ENCODE measurements around the gene STMN3. TPM values are rescaled to one million over a fixed set of nuclear protein-coding genes. Genes with fewer than 3 reads are reported as not detected.

STMN3 gene
- total RNA-seq = 10 to 100 TPM; 15.4 to 17.6 TPM

DNA sequence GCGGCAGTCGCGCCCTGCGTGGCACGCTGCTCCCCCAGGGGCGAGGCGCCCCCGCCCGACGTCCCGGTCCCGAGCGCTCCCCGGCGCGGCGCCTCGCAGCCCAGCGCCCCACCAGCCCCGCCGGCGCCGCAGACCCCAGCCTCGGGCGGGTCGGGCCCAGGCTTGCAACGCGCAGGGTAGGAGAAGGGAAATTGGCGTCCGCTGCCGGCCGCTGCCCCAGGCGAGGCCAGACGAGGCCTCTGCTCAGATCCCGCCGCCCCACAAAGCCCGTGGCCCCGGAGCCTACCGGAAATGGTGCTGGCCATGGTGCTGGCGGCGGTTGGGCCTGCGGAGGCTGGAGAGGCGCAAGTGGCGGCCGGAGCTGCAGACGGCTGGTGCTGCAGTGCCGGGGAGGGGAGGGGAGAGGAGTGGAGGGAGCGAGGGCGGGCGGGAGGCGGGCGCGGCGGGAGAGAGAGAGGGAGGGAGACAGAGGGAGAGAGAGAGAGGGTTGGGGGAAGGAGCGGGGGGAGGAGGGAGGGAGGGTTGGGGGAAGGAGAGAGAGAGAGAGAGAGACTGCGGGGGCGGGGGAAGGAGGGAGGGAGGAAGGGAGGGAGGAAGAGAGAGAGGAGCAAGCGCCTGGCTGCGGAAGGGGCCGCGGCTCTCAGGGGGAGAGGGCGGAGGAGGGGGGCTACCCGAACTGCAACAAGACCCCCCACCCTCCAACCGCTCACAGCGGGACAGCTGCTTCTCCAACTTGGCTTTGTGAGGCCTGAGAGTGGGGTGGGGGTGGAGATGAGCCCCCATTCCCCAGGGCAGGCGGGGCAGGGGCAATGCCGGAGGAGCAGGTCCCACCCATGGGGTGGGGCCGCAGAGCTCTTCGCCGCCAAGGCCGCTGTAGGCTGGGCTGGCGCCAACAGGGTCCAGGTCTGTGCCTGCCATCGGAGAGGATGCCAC lies at the start of gene STMN3:
STMN3 (minus strand) TSS at position 384 of the 933 bp plus-strand sequence; CDS start at position 305, 79 bp downstream.
- peaks cover 22% of the 10 kb centered on the region for H3K4me1 Mint-ChIP-seq
- H3K27me3 Mint-ChIP-seq = no peaks in the 10 kb centered on the region
- H3K36me3 Mint-ChIP-seq (ENCODE audit: low read depth) = no peaks in the 10 kb centered on the region
- POLR2A ChIA-PET = interaction anchor here (1.0 kb wide), 2 partner anchors 11 to 26 kb away, joined by 3 to 4 read pairs; partner anchors contain the start of gene GMEB2
- CTCF ChIA-PET = interaction anchor here (0.7 kb wide), 1 partner anchor 84 kb away, joined by 3 read pairs; no protein-coding TSS in a partner anchor
- peak within 1 kb of the TSS; percentile 82 for H3K27ac Mint-ChIP-seq
- H3K4me3 Mint-ChIP-seq = peak within 1 kb of the TSS; percentile 73
- intact Hi-C loops (cut with DNase I, micrococcal nuclease) = loop anchor here (1.0 kb wide), 3 partner anchors 11 to 212 kb away; partner anchors contain the start of genes GMEB2 (in 1 of the 2) and TPD52L2 (in 1 of the 2)
- ATAC-seq (peak; percentile 40), DNase-seq (peak; percentile 87)
- H3K9me3 Mint-ChIP-seq (ENCODE audit: low read depth) = no peaks in the 10 kb centered on the region

DNA sequence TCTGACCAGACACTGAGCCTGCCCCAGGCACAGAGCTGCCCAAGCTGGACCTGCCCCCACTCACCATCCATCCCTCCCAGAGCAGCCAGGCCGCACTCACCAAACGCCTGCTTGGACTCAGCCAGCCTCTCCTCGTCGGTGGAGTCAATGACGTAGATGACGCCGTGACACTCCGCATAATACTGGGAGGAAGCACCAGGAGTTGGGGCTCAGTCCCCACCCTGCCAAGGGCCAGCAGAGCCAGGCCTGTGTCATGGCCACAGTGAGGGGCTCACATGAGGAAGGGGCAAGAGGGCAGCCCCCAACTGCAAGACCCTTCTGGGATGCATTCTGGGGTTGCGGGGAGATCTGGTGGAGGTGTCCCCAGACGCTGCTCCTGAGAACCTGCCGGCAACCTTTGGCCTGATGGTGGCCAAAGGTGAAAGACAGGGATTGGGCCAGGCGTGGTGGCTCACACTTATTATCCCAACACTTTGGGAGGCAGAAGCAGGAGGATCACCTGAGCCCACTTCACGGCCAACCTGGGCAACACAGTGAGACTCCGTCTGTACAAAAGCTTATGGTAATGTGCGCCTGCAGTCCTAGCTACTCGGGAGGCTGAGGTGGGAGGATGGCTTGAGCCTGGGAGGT lies 48.9 kb upstream of the STMN3 start:
- no peak for ATAC-seq
- H3K4me1 Mint-ChIP-seq = peaks cover 33% of the 10 kb centered on the region
- ChIA-PET CTCF (no interaction called here), POLR2A (no interaction called here)
- intact Hi-C loops (cut with DNase I, micrococcal nuclease) = no loop called here
- peaks cover 21% of the 10 kb centered on the region for H3K36me3 Mint-ChIP-seq (ENCODE audit: low read depth)
- H3K4me3 Mint-ChIP-seq = no peak overlapping the region
- no peak for DNase-seq
- peak overlapping the region; percentile 24 for H3K27ac Mint-ChIP-seq
- H3K9me3 Mint-ChIP-seq (ENCODE audit: low read depth) = no peaks in the 10 kb centered on the region
- H3K27me3 Mint-ChIP-seq = no peaks in the 10 kb centered on the region

DNA sequence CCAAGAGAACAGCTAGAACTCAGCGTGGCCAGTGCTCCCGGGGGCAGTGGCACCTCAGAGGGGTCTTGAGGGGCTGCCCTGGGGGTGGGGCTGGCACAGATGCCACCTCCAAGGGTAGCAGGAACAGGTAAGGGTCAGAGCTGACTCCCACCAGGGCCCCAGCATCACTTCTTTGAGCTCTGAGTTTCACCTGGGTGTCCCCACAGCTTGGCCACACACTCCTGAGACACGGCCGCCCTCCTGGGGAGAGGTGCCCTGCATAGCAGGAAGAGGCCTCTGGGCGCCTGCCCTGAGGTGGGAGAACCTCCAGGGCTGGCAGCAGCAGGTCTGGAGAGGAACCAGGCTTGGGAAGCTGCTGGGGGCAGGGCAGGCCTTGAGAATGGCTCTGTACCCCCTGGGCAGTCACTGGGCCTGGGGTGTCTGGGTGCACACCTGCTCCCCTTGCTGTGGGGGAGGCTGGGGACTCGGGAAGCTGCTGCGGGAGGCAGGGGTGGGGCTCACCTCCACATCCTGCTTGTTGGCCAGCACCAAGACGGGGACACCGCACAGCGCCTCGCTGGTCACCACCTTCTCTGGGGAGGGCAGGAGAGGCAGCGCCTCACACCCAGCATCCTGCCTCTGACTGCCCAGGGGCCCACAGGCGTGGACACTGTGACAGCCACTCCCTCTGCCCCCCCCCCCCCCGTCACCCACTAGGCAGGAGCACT lies 48.3 kb upstream of the STMN3 start:
- intact Hi-C loops (cut with DNase I, micrococcal nuclease) = no loop called here
- CTCF ChIA-PET = interaction anchor here (0.6 kb wide), 1 partner anchor 82 kb away, joined by 3 read pairs; no protein-coding TSS in a partner anchor
- H3K27ac Mint-ChIP-seq = no peak overlapping the region

DNA sequence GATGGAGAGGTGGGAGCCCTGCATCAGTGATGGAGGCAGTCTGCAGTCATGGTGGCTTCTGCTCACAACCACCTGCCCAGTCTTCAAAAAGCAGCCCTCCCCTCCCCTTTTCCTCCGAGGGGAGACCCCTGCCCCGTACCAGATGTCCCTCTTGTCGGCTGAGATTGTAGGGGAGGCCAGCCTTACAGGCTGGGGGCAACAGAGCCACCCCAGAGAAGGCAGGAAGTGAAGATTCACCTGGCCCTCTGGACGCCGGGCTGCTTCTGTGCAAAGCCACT lies 47.8 kb upstream of the STMN3 start:
- CTCF ChIA-PET = interaction anchor here (0.6 kb wide), 1 partner anchor 82 kb away, joined by 3 read pairs; no protein-coding TSS in a partner anchor
- no peaks in the 10 kb centered on the region for H3K9me3 Mint-ChIP-seq (ENCODE audit: low read depth)
- peaks cover 29% of the 10 kb centered on the region for H3K4me1 Mint-ChIP-seq
- no peaks in the 10 kb centered on the region for H3K27me3 Mint-ChIP-seq
- no peak overlapping the region for H3K4me3 Mint-ChIP-seq
- H3K36me3 Mint-ChIP-seq (ENCODE audit: low read depth) = peaks cover 13% of the 10 kb centered on the region
- POLR2A ChIA-PET = no interaction called here
- intact Hi-C loops (cut with DNase I, micrococcal nuclease) = no loop called here
- no peak for ATAC-seq
- no peak overlapping the region for H3K27ac Mint-ChIP-seq
- no peak for DNase-seq

More for the DNA sequence above, 48.3 kb upstream of the STMN3 start:
- ATAC-seq (no peak), DNase-seq (peak; percentile 13)
- peaks cover 29% of the 10 kb centered on the region for H3K4me1 Mint-ChIP-seq
- H3K27me3 Mint-ChIP-seq = no peaks in the 10 kb centered on the region
- H3K4me3 Mint-ChIP-seq = no peak overlapping the region
- peaks cover 16% of the 10 kb centered on the region for H3K36me3 Mint-ChIP-seq (ENCODE audit: low read depth)
- POLR2A ChIA-PET = no interaction called here
- H3K9me3 Mint-ChIP-seq (ENCODE audit: low read depth) = no peaks in the 10 kb centered on the region

DNA sequence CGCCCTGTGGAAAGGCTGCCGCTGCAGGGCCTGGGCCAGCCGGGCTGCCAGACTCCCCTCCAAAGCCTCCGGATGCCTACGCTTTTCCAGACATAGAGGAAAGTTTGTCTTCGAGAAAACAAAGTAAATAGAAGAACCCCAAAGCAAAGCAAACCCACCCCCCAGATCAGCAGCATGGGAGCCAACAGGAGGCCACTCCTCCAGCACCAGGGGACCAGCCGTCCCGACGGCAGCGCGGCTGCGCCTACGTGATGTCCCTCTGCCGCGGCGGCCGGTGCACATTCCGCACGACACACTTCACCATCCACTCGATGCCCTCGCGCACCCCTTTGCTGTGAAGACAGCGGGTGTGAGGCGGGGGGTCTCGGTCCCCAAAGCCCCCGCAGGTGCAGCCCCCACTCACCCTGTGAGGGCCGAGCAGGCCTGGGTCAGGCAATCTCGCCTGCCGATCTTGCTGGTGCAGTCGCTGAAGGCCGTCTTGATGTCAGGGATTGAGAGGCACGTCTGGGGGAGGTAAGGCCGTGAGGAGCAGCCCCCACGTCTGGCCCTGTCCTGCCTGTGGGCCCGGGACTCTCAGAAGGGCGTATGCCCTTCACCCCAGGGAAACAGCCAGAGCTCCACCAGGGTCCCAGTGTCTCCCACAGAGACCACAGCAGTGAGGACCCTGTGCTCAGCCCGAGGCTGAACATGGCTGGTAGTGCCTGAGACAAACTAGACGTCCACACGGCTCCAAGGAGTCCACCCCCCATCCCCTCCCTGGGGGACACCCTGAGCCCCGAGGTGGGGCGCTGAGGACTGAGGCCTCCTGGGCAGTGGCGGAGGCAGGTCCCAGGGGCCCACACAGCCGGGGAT lies 47.2 kb upstream of the STMN3 start:
- ATAC-seq (no peak), DNase-seq (peak; percentile 8)
- no peaks in the 10 kb centered on the region for H3K27me3 Mint-ChIP-seq
- ChIA-PET CTCF (interaction anchor here (0.6 kb wide), 1 partner anchor 83 kb away, joined by 3 read pairs; no protein-coding TSS in a partner anchor), POLR2A (no interaction called here)
- H3K4me3 Mint-ChIP-seq = no peak overlapping the region
- no peaks in the 10 kb centered on the region for H3K9me3 Mint-ChIP-seq (ENCODE audit: low read depth)
- peaks cover 7% of the 10 kb centered on the region for H3K36me3 Mint-ChIP-seq (ENCODE audit: low read depth)
- peaks cover 26% of the 10 kb centered on the region for H3K4me1 Mint-ChIP-seq
- H3K27ac Mint-ChIP-seq = peak overlapping the region; percentile 42
- intact Hi-C loops (cut with DNase I, micrococcal nuclease) = no loop called here

- H3K27me3 Mint-ChIP-seq = no peaks in the 10 kb centered on the region
- peak overlapping the region; percentile 82 for H3K27ac Mint-ChIP-seq
- no peak overlapping the region for H3K4me3 Mint-ChIP-seq
- ATAC-seq (no peak), DNase-seq (peak; percentile 12)
- H3K9me3 Mint-ChIP-seq (ENCODE audit: low read depth) = no peaks in the 10 kb centered on the region
- H3K36me3 Mint-ChIP-seq (ENCODE audit: low read depth) = peaks cover 3% of the 10 kb centered on the region
- intact Hi-C loops (cut with DNase I, micrococcal nuclease) = loop anchor here (2.0 to 5.0 kb wide), 2 partner anchors 38 to 163 kb away; partner anchors contain the start of genes LIME1 (in 1 of the 2), PTK6 (in 1 of the 2) and SLC2A4RG (in 1 of the 2)
- CTCF ChIA-PET = no interaction called here
- peaks cover 26% of the 10 kb centered on the region for H3K4me1 Mint-ChIP-seq
- POLR2A ChIA-PET = no interaction called here
Observed at GRCh38 chr20:63699466-63700198, 46.4 kb upstream of the STMN3 start.

- H3K27ac Mint-ChIP-seq = peak overlapping the region; percentile 82
- CTCF ChIA-PET = interaction anchor here (0.7 to 1.6 kb wide), 4 partner anchors 9 to 57 kb away, joined by 3 to 5 read pairs (median 4); partner anchors contain the start of genes ARFRP1 and ZGPAT
Observed at GRCh38 chr20:63698739-63699465, 45.7 kb upstream of the STMN3 start.

GRCh38 chr20:63697868-63698545 lies 44.8 kb upstream of the STMN3 start:
- intact Hi-C loops (cut with DNase I, micrococcal nuclease) = loop anchor here (2.0 to 5.0 kb wide), 2 partner anchors 39 to 161 kb away; partner anchors contain the start of genes LIME1 (in 1 of the 2), PTK6 (in 1 of the 2) and SLC2A4RG (in 1 of the 2)
- DNase-seq (peak; percentile 11), ATAC-seq (no peak)
- Mint-ChIP-seq H3K4me1 (peaks cover 29% of the 10 kb centered on the region), H3K36me3 (ENCODE audit: low read depth) (peaks cover 4% of the 10 kb centered on the region), H3K27me3 (no peaks in the 10 kb centered on the region), H3K4me3 (no peak overlapping the region), H3K9me3 (ENCODE audit: low read depth) (no peaks in the 10 kb centered on the region), H3K27ac (no peak overlapping the region)
- ChIA-PET POLR2A (interaction anchor here (0.7 to 1.0 kb wide), 2 partner anchors 56 to 411 kb away, joined by 3 to 4 read pairs; no protein-coding TSS in a partner anchor), CTCF (interaction anchor here (0.7 to 1.6 kb wide), 6 partner anchors 9 to 220 kb away, joined by 3 to 5 read pairs (median 4); partner anchors contain the start of genes ARFRP1 and ZGPAT)

More at GRCh38 chr20:63698739-63699465, 45.7 kb upstream of the STMN3 start:
- intact Hi-C loops (cut with DNase I, micrococcal nuclease) = loop anchor here (2.0 to 5.0 kb wide), 2 partner anchors 38 to 162 kb away; partner anchors contain the start of genes LIME1 (in 1 of the 2), PTK6 (in 1 of the 2) and SLC2A4RG (in 1 of the 2)
- DNase-seq (peak; percentile 85), ATAC-seq (peak; percentile 78)
- POLR2A ChIA-PET = interaction anchor here (1.0 kb wide), 1 partner anchor 57 kb away, joined by 4 read pairs; no protein-coding TSS in a partner anchor
- no peaks in the 10 kb centered on the region for H3K9me3 Mint-ChIP-seq (ENCODE audit: low read depth)
- H3K36me3 Mint-ChIP-seq (ENCODE audit: low read depth) = peaks cover under 1% of the 10 kb centered on the region
- H3K4me1 Mint-ChIP-seq = peaks cover 26% of the 10 kb centered on the region
- H3K27me3 Mint-ChIP-seq = no peaks in the 10 kb centered on the region
- no peak overlapping the region for H3K4me3 Mint-ChIP-seq
